GM18873 (cell line): ENCODE results near the gene ADRM1.

Source experiments
- ATAC-seq: cut with Tn5 transposase; IDR thresholded peaks from one replicate; pipeline ENCODE4 v1.9.1; 2021; ENCODE audit warnings: mild to moderate bottlenecking, moderate library complexity, moderate number of reproducible peaks; ENCODE audit not compliant: unreplicated experiment, low FRiP score

ADRM1 gene, protein sequence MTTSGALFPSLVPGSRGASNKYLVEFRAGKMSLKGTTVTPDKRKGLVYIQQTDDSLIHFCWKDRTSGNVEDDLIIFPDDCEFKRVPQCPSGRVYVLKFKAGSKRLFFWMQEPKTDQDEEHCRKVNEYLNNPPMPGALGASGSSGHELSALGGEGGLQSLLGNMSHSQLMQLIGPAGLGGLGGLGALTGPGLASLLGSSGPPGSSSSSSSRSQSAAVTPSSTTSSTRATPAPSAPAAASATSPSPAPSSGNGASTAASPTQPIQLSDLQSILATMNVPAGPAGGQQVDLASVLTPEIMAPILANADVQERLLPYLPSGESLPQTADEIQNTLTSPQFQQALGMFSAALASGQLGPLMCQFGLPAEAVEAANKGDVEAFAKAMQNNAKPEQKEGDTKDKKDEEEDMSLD

DNA sequence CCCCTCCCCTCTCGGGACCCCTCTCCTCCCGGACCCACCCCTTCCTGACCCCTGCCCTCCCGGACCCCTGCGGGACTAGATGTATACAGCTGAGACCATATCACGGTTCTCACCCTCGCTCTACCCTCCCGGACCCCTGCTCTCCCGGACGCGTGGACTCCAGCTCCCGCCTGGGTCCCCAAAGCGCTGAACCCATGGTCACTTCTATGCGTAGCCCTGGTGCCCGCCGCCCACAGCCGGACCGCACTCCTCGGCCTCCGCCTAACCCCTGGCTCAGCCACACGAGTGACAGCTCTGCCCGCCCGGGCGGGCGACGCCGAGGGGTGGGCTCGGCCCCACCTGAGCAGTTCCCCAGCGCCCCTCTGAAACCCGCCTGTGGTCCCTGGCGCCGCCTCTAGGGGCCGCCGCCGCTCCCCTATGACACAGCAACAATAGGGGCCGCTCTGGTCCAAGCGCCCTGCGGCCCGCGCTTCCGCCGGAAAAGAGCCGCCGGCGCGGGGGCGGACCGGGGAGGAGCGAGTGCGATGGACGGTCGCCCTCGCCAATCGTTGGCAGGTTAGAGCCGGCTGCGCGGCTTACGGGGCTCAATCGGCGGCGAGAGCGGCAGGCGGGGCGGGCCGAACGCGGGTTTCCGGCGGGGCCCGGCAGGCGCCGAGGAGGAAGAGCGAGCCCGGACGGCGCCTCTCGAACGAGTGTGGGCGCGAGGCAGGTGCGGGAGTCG lies at the start of gene ADRM1:
Gene ADRM1, plus strand, starts transcription at position 657 of the 721 bp plus-strand sequence. CDS start 572 bp downstream, outside the sequence.
- ATAC-seq, result peak; percentile 84

DNA sequence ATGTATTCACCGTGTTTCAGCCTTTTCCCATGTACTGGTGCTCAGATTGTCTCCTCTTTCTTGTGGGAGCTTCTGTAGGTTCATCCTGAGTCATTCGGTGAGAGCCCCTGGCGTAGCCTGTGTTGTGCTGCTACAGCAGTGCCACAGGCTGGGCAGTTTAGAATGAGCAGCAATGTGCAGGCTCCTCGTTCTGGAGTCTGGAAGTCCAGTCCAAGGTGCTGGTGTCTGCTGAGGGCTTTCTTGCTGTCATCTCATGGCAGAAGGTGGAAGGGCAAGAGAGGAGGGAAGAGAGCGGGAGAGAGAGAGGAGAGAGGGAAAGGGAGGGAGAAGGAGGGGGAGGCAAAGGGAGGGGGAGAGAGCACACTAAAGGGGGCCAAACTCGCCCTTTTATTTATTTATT lies 49.4 kb upstream of the ADRM1 start:
- no peak for ATAC-seq

DNA sequence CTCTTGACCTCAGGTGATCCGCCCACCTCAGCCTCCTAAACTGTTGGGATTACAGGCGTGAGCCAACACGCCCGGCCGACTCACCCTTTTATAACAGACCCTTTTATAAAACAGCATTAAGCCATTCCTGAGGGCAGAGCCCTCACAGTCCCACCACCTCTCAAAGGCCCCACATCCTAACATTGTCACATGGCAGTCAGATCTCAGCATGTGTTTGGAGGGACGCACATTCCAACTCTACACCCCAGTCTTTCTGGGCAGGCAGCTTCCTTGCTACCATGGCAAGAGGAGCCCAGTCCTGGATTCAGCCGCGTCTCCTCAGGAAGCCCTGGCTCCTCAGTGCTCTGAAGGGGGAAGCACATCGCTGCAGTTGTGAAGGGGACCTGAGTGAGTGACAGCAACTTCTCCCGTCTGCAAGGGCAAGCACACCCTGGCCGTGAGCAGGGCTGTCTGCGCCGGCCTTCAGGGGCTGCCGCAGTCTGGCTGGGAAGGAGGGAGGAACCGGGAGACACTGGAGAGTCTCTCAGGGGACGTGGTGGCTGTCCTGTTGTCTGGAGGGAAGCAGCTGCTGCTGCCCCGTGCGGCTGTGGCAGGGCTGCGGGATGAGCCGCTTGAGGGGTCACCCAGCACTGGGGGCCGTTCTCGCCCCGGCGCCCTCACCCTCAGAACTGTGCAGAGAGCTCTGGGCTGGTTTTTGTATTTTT lies 48.6 kb upstream of the ADRM1 start:
- ATAC-seq, result no peak

DNA sequence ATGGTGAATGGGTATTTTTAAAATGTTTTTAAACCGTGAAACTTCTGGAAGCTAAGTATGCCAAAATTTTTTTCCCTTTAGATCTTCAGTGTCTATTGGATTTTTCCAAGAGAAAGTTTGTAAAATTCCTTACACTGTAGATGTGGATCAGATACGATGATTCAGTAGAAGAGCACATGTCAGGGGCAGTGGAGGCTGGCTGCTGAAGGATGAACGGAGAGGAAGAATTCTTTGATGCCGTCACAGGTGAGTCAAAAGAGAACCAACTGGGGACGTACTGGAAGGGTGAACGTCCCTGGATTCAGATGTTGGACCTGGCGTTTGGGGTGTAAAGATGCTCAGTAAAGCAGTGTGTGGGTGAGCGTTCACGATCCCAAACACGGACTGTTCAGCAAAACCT lies 46.8 kb upstream of the ADRM1 start:
- no peak for ATAC-seq

DNA sequence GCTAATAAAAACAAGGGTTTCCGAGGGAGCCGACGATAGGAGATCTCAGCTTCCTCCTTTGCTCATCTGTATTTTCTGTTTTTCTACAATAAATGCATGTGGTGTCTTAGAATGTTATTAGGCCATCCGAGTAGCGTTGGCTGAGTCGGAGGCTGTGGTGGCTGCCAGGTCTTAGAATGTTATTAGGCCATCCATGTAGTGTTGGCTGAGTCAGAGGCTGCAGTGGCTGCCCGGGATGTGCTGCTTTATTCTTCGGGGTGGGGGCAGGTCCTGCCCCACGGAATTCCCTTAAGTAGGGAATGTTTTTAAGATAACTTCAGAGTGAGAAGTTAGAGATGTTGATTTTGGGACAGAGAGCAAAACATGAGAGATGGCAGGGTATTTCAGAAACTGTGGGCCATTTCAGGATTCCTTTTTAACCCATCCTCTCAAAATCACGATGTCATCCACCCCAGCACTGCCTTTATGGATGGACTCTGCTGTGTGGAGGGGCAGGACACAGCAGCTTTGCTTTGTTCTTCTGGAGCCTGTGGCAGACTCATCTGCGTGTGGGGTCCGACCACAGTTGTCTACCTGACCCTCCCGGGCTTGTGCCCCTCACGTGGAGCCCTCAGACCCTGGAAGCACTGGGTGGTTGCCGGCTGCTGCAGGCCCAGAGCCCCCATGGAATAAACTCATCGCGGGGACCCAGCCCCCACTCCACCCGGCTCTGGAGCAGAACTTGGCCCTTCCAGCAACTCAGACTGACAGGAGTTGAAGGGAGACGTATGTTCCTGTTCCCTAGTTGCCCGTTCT lies 44.1 kb upstream of the ADRM1 start:
- ATAC-seq, result no peak

DNA sequence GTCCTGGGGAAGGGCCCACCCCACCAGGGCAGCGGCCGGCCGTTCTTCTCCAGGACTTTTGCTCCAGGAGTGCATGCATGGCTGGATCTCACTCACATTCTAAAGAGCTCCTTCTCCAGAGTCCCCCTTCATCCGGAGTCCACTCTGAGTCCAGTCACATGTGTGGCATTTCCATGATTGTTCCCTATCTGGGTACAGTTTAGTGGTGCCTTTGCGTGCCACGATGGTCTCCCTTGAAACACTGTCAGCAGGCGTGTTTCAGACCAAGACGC lies 43.6 kb upstream of the ADRM1 start:
- ATAC-seq, result no peak

DNA sequence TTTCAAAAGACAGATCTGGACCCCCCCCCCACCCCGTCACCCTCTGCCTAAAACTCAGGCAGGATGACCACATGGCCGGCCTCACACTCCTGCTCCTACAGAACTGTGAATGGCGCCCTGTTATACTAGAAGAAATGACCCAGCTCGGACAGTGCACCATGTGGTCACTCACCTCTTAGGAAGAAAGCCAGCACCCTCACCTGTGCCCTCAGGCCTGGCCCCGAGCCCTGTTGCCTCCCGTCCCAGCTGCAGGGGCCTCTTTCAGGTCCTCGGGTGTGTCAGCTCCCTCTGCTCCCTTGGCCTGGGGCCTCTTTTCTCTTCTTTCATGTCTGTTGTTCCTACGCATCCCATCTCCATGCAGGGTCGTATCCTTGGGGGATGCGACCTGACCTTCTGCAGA lies 40.7 kb upstream of the ADRM1 start:
- ATAC-seq, result no peak

DNA sequence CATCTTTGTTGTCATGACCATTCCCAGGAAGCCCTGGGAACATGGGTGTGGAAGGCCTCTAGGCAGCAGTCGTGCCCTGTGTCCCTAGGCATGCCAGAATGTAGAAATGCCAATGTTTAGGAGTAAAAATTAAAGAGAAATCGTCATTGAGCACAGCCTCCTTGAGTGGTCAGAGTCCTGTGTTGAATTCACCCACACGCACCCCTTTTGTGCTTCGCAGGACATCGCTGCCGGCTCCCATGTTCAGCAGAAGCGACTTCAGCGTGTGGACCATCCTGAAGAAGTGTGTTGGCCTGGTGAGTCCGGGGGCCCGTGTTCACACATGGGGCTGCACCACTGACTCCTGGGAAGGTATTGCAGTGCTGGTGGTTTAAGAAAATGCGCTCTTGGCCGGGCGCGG lies 39.4 kb upstream of the ADRM1 start:
- no peak for ATAC-seq

DNA sequence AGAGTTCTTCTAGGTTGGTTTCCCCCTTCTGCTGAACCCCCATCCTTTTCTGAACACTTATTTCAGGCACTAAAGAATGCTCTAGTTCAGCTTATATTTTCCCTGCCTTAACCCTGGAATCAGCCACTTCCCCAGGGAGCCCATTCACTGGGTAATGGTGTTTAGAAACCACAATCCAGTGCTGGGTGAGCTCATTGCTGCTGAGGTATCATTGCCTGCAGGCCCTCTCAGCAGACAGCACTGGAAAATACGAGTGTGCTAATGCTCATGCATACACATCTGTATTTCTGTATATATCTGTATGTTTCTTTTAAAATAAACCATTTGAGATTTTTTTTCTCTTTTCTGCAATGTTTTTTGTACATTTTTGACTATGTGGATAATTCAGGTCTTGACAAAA lies 37.4 kb upstream of the ADRM1 start:
- no peak for ATAC-seq

DNA sequence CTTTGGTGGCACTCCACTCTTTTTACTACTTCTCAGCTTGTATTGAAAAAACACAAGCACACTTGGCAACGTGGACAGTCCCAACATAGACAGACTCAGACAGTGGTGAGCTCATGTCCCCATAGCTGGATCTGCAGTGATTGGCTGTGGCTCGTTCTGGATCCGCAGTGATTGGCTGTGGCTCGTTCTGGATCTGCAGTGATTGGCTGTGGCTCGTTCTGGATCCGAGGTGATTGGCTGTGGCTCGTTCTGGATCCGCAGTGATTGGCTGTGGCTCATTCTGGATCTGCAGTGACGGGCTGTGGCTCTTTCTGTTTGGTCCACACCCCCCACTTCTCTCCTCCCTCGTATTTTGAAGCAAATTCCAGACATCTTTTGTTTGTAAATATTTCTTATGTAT lies 36.5 kb upstream of the ADRM1 start:
- ATAC-seq, result no peak

DNA sequence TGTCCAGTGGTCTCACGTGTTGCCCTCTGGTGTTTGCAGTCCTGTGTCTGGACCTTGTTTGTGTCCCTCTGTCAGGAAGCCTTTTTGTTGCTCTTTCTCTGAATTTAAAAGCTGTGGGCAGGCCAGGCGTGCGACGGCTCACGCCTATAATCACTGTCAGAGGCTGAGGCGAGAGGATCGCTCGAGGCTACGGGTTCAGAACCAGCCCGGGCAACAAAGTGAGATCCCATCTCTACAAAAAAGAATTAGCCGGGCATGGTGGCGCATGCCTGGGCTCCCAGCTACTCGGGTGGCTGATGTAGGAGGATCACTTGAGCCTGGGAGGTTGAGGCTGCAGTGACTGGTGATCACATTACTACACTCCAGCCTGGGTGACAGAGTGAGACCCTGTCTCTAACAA lies 35.9 kb upstream of the ADRM1 start:
- ATAC-seq, result no peak

DNA sequence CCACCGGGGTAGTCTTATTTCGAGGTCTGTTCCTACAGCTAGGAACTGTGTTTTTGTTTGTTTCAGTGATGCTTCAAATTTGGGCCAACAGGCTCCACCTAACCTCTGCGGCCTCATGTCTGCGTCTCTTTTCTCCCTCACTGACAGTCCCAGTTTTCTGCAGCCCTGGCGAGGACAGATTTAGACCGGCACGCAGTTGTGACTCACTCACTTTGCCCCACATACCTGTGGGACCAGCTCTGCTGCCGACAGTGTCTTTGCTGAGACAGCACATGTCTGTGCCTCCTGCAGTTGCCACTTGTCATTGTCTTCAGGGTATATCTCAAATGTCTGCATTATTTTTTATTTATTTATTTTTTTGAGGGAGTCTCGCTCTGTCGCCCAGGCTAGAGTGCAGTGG lies 35.3 kb upstream of the ADRM1 start:
- ATAC-seq, result no peak

DNA sequence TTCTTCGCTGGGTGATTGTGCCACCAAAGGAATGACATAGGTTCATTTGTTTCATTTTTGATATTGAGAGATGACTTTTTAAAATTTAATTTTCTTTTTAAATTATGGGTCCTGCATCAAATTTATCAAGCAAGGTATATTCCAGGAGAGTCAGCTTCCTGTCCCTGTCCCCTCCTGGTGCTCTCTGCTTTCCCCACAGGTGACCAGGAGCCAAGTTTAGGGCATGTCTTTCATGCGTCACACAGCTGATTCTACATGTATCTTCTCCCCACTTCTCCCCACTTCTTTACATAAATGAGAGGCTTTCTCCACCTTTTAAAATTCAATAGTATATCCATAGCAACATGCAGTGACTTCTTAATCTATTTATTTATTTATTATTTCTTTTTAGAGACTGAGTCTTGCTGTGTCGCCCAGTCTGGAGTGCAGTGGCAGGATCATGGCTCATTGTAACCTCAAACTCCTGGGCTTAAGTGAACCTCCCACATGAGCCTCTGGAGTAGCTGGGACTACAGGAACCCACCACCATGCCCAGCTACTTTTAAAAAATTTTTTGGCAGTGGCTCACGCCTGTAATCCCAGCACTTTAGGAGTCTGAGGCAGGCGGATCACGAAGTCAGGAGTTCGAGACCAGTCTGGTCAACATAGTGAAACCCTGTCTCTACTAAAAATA lies 34.4 kb upstream of the ADRM1 start:
- no peak for ATAC-seq

DNA sequence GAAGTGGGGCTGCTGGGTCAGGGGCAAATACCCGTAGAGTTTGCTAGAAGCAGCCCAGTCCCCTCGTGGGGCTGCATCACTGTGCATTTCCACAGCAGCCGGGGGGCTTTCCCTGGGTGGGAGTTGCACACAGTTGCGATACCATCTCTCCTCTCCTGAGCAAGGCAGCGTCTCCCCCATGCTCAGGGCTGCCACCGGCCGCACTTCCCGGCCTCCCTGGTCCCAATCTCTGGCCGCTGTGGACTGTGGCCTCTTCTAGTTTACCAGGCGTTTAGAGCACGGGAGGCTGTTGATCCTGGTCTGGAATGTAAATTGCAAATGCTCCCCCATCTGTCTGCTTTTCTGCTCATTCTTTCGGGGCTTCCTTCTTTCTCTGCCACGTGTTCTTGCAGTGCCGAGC lies 33.4 kb upstream of the ADRM1 start:
- no peak for ATAC-seq

DNA sequence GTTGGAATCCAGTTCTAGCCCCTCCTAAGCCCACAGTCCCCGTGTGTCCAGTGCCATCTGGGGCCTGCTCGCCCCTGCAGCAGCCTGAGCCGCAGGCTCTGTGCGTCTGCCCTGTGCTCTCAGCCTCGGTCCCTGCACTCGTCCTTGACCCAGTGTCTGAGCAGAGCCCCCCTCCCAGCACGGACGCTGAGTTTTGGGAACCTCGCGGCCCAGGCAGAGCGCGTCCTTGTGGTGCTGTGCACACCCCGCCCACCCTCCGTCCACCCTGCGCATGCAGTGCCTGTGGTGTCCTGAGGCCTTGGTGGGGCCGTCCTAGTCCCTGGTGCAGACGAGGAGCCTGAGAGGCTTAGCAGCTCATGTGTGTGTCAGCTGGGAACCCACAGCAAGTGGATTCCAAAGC lies 32.9 kb upstream of the ADRM1 start:
- ATAC-seq, result no peak

DNA sequence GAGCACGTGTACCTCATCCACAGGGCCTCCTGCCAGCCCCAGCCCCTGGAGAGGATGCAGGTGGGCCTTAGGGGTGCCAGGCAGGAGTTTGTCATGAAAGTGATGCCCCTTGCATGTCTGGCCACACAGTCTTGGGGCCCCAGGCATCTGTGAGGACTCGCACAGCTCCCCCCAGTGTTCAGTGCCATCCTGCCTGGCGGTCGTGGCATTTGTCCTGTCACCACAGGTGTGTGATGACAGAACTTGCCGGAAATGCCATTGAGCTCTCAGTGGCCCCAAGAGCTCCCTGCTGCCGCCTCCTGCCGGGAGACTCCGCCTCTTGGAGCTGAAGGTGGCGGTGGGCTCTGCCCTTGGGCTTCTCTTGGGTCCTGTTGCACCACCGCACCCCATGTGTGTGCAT lies 30.6 kb upstream of the ADRM1 start:
- no peak for ATAC-seq

DNA sequence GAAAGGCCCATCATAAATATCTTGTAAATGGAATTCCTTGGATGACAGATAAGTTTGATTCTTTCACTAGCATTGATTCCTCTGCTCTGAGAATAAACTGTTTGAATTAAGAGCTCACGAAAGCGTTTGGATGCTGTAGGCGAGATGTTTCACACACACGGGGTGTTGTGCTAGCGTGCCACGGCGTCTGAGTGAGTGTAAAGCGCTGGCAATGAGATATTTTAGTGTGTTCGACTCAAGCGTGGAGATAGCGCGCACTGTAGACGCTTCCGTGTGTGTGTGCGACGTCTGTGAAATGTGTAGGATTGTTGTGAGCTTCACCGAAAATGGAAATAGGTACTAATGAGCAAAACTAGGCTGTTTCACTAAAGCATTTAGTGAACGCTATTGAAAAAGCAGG lies 29.4 kb upstream of the ADRM1 start:
- no peak for ATAC-seq

DNA sequence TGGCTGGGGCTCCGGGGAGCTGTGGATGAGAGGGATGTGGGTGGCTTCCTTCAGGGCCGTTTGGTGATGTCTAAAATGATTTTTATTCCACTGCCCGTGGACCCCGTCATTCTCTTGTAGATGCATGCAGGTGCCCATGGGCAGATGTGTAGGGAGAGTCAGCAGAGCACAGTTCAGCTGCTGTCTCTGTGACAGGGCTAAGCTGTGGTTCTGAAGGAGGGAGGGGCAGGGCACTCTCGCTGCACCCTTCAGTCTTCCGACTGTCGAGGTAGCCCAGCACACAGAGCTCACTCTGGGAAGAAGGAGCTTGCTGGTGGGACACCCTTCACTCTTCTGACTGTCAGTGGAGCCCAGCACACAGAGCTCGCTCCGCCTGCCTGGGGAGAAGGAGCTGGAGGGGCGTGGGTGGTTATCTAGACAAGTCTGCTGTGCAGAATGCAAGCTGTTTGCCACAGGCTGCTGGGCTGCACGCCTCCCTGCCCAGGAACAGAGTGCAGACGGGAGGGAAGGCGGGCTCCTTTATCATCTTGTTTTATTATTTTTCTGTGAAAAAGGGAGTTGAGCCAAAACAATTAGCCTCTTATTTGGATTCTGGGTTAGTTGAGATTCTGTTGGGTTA lies 28.4 kb upstream of the ADRM1 start:
- ATAC-seq, result no peak

DNA sequence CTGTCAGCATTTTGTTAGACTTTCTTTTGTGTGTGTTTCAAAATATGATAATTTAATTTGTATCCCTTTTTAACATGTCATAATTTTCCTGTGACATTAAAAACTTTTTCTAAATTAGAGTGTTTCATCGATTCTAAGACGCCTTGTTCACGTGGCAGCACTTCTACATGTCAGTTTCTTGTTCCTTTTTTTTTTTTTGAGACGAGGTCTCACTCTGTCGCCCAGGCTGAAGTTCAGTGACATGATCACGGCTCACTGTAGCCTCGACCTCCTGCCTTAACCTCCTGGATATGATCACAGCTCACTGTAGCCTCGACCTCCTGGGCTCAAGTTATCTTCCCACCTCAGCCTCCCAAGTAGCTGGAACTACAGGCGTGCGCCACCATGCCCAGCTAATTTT lies 27.6 kb upstream of the ADRM1 start:
- ATAC-seq, result no peak

DNA sequence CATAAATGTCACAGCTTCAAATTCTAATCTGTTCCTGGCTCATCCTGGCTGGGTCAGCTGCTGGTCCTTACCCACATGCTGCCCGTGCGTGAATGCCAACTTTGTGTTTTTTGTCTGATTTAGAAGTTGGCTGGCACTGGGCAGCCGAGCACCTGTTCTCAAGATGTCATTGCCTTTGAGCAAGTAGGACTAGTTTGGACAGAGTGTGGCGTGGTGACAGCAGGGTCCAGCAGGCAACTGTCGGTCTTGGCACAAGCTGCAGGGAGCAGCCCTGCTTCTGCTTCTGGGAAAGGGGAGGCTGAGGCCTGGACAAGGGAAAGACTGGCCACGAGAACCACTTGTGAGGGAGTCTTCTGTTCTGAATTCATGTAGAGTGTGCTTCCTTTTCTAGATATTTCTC lies 26.4 kb upstream of the ADRM1 start:
- no peak for ATAC-seq
